Body of pancreas (tissue), 4 donors: Measurements from ENCODE around the gene IGSF3. TPM values are rescaled to one million over a fixed set of nuclear protein-coding genes. Genes with fewer than 3 reads are reported as not detected.
"Not testable (repeated sequence)": the region's sequence is repeated elsewhere in the genome, so short reads cannot be mapped to it uniquely, and the experiment has no call there.

Source experiments
- ATAC-seq: fragments of 150-250 bp; one replicate; pipeline ENCODE4 v1.9.1; 2016
- DNase-seq, 4 donors: peaks; one replicate each; pipeline ENCODE4 v3.0.0-alpha.2; 2019
- H3K27ac ChIP-seq, 4 donors: fragments of 200-600 bp; sonication (generic); 1 replicate in 3 of 4; 2 replicates in 1 of 4; pipeline versions ENCODE4 v1.5.1 to v1.6.1; 2016 to 2019; ENCODE audit warnings: mild to moderate bottlenecking in 1 of 4, mixed read lengths in 1 of 4, moderate library complexity in 1 of 4
- H3K27me3 ChIP-seq, 2 donors: fragments of 200-600 bp; sonication (generic); one replicate each; pipeline ENCODE4 v1.6.0; 2016; ENCODE audit warnings: mild to moderate bottlenecking in 1 of 2
- H3K36me3 ChIP-seq, 2 donors: fragments of 200-600 bp; sonication (generic); replicated peaks in 1 of 2; 2 replicates each; pipeline ENCODE4 v1.5.1; 2016; ENCODE audit warnings: low read depth in 2 of 2; ENCODE audit not compliant: insufficient read depth in 1 of 2
- H3K4me1 ChIP-seq: fragments of 200-600 bp; sonication (generic); one replicate; pipeline ENCODE4 v1.6.0; 2016
- H3K4me3 ChIP-seq, 2 donors: fragments of 200-600 bp; sonication (generic); 1 replicate in 1 of 2; 2 replicates in 1 of 2; pipeline ENCODE4 v1.5.1; 2016 to 2019
- H3K9me3 ChIP-seq, 3 donors: fragments of 200-600 bp; sonication (generic); 1 replicate in 2 of 3; 2 replicates in 1 of 3; pipeline ENCODE4 v1.5.1; 2016
- CTCF ChIP-seq, 7 experiments: fragments of 450-650 bp in 4 of 7; fragments of 200-600 bp in 3 of 7; sonication (generic) in 3 of 7; IDR thresholded peaks; one replicate each; pipeline ENCODE4 v1.5.1; 2016 to 2019; ENCODE audit warnings: antibody characterized with exemption in 7 of 7
- POLR2A ChIP-seq, 3 donors: fragments of 450-650 bp; IDR thresholded peaks; one replicate each; pipeline ENCODE4 v1.6.1; 2016; ENCODE audit warnings: antibody characterized with exemption in 3 of 3, mild to moderate bottlenecking in 2 of 3
- WGBS, 2 donors: methylation state at CpG; one replicate each; pipeline ENCODE4 v1.1.5; 2017; 5-methylcytosine and 5-hydroxymethylcytosine counted together
- intact Hi-C: fragments of 100-400 bp; cut with DNase I; formaldehyde crosslinking; loops from one replicate; pipeline ENCODE4 v1.15.1; 2023
- total RNA-seq, 2 donors: library from RNA; depleted of rRNA; stranded (reverse); fragments of >200 nt; gene quantifications; one replicate each; pipeline ENCODE4 v1.1.0, GENCODE V29; 2016

Gene IGSF3
- total RNA-seq, 2 donors from 2014 or later, result 4.6 to 5.2 TPM

GRCh38 chr1:116605315-116605714 is 62.2 kb downstream of the IGSF3 start:
- no peak overlapping the region for H3K27ac ChIP-seq
- 64 to 77% methylated on average over 1 of the region's 1 CpG for WGBS, 2 donors
- no peak for TF ChIP-seq CTCF (IDR thresholded peaks at IDR 0.05)
- TF ChIP-seq POLR2A (IDR thresholded peaks at IDR 0.05), result no peak
- H3K4me1 ChIP-seq, result no peaks in the 10 kb centered on the region
- DNase-seq (no peak), ATAC-seq (no peak)
- intact Hi-C loops, result no loop called here
- H3K9me3 ChIP-seq, result no peaks in the 10 kb centered on the region
- H3K27me3 ChIP-seq, result no peaks in the 10 kb centered on the region
- H3K4me3 ChIP-seq, result no peak overlapping the region
- no peaks in the 10 kb centered on the region for H3K36me3 ChIP-seq

GRCh38 chr1:116604408-116604807 is 63.1 kb downstream of the IGSF3 start:
- ATAC-seq, DNase-seq, H3K4me1 ChIP-seq, H3K27me3 ChIP-seq, H3K9me3 ChIP-seq, H3K36me3 ChIP-seq, intact Hi-C loops, H3K27ac ChIP-seq, H3K4me3 ChIP-seq: not testable (repeated sequence)
- 73 to 75% methylated on average over 6 of the region's 6 CpGs for WGBS, 2 donors

GRCh38 chr1:116603646-116604045 is 63.9 kb downstream of the IGSF3 start:
- WGBS, 2 donors, result 85 to 92% methylated on average over 12 to 18 of the region's 21 CpGs
- H3K27ac ChIP-seq, ATAC-seq, intact Hi-C loops, H3K4me3 ChIP-seq, H3K9me3 ChIP-seq, H3K36me3 ChIP-seq, DNase-seq, H3K27me3 ChIP-seq, H3K4me1 ChIP-seq: not testable (repeated sequence)

GRCh38 chr1:116599369-116599768 is 68.2 kb downstream of the IGSF3 start:
- not testable (repeated sequence) for ATAC-seq

GRCh38 chr1:116598420-116599036 is 69.0 kb downstream of the IGSF3 start:
- WGBS, 2 donors, result 68 to 73% methylated on average over 9 to 11 of the region's 11 CpGs
- H3K4me1 ChIP-seq, result peaks cover 16% of the 10 kb centered on the region
- intact Hi-C loops, H3K36me3 ChIP-seq, H3K9me3 ChIP-seq, H3K4me3 ChIP-seq, H3K27me3 ChIP-seq, H3K27ac ChIP-seq, ATAC-seq, DNase-seq: not testable (repeated sequence)

More at GRCh38 chr1:116599369-116599768, 68.2 kb downstream of the IGSF3 start:
- peaks cover 16% of the 10 kb centered on the region for H3K4me1 ChIP-seq
- H3K27me3 ChIP-seq, H3K36me3 ChIP-seq, H3K27ac ChIP-seq, H3K4me3 ChIP-seq, DNase-seq, intact Hi-C loops, H3K9me3 ChIP-seq: not testable (repeated sequence)
- WGBS, 2 donors, result 86 to 94% methylated on average over 2 of the region's 2 CpGs

- H3K27me3 ChIP-seq, H3K9me3 ChIP-seq, H3K4me3 ChIP-seq, H3K36me3 ChIP-seq, DNase-seq, intact Hi-C loops, H3K27ac ChIP-seq, ATAC-seq: not testable (repeated sequence)
- 60 to 61% methylated on average over 2 of the region's 2 CpGs for WGBS, 2 donors
- peaks cover 16% of the 10 kb centered on the region for H3K4me1 ChIP-seq
Observed at GRCh38 chr1:116597388-116597787, 70.1 kb downstream of the IGSF3 start.

- H3K4me1 ChIP-seq, result peaks cover 16% of the 10 kb centered on the region
- H3K4me3 ChIP-seq, H3K9me3 ChIP-seq, H3K36me3 ChIP-seq, H3K27ac ChIP-seq, intact Hi-C loops, ATAC-seq, DNase-seq, H3K27me3 ChIP-seq: not testable (repeated sequence)
- WGBS, 2 donors, result 45% methylated on average over 5 of the region's 5 CpGs
Observed at GRCh38 chr1:116596742-116597307, 70.7 kb downstream of the IGSF3 start.
